ENCODE measurements around the gene NUP35.
"Not testable (repeated sequence)": the region's sequence is repeated elsewhere in the genome, so short reads cannot be mapped to it uniquely, and the experiment has no call there.

NUP35 gene

DNA sequence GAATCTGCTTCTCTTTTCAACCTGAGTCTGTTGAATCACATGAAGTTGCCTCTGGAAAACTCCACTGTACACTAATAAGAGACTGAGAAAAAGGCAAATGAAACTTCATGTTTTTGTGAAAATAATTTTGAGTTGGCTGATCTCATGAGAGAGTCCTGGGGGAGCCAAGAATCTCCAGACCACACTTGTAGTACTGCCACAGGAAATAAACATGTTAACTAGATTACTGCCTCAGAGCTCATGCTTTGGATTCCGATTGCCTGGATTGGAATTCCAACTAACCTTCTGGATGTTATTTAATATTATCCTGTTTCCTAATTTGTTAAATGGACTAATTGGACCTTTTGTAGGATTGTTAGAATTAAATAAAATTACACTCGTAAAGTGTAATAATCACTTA is 25.2 kb downstream of the NUP35 start:
- no peak overlapping the region for H3K4me3 ChIP-seq (ENCODE audit: low read depth, low read length)
- no peak overlapping the region for H3K27ac ChIP-seq
- no peaks in the 10 kb centered on the region for H3K9me3 ChIP-seq (ENCODE audit: severe bottlenecking)
- TF ChIP-seq, protein P1, sequence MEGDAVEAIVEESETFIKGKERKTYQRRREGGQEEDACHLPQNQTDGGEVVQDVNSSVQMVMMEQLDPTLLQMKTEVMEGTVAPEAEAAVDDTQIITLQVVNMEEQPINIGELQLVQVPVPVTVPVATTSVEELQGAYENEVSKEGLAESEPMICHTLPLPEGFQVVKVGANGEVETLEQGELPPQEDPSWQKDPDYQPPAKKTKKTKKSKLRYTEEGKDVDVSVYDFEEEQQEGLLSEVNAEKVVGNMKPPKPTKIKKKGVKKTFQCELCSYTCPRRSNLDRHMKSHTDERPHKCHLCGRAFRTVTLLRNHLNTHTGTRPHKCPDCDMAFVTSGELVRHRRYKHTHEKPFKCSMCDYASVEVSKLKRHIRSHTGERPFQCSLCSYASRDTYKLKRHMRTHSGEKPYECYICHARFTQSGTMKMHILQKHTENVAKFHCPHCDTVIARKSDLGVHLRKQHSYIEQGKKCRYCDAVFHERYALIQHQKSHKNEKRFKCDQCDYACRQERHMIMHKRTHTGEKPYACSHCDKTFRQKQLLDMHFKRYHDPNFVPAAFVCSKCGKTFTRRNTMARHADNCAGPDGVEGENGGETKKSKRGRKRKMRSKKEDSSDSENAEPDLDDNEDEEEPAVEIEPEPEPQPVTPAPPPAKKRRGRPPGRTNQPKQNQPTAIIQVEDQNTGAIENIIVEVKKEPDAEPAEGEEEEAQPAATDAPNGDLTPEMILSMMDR (IDR thresholded peaks at IDR 0.05; ENCODE audit: low read depth, low read length): no peak
- no peaks in the 10 kb centered on the region for H3K27me3 ChIP-seq (ENCODE audit: insufficient read depth, low read depth, severe bottlenecking)
- no peak for DNase-seq
- H3K36me3 ChIP-seq: peaks cover 28% of the 10 kb centered on the region

DNA sequence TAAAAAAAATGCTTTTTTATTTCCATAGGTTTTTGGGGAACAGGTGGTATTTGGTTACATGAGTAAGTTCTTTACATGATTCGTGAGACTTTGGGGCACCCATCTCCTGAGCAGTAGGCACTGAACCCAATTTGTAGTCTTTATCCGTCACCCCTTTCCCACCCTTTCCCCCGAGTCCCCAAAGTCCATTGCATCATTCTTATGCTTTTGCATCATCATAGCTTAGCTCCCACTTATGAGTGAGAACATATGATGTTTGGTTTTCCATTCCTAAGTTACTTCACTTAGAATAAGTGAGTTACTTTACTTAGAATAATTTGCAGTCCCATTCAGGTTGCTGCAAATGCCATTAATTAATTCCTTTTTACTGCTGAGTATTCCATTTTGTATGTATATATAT is 28.0 kb downstream of the NUP35 start:
- peaks cover 20% of the 10 kb centered on the region for H3K36me3 ChIP-seq
- not testable (repeated sequence) for H3K9me3 ChIP-seq (ENCODE audit: severe bottlenecking)

GRCh38 chr2:183153967-183154366 is 29.7 kb downstream of the NUP35 start:
- TF ChIP-seq, protein P1 (IDR thresholded peaks at IDR 0.05; ENCODE audit: low read depth, low read length): no peak
- H3K4me3 ChIP-seq (ENCODE audit: low read depth, low read length): no peak overlapping the region
- H3K36me3 ChIP-seq: peaks cover 30% of the 10 kb centered on the region
- H3K27me3 ChIP-seq (ENCODE audit: insufficient read depth, low read depth, severe bottlenecking): no peaks in the 10 kb centered on the region
- DNase-seq: no peak
- H3K27ac ChIP-seq: no peak overlapping the region
- no peaks in the 10 kb centered on the region for H3K9me3 ChIP-seq (ENCODE audit: severe bottlenecking)

More for the DNA sequence above, 28.0 kb downstream of the NUP35 start:
- not testable (repeated sequence) for H3K4me3 ChIP-seq (ENCODE audit: low read depth, low read length); H3K27ac ChIP-seq; DNase-seq; H3K27me3 ChIP-seq (ENCODE audit: insufficient read depth, low read depth, severe bottlenecking)

- not testable (repeated sequence) for H3K27ac ChIP-seq; DNase-seq; H3K4me3 ChIP-seq (ENCODE audit: low read depth, low read length); H3K9me3 ChIP-seq (ENCODE audit: severe bottlenecking); H3K27me3 ChIP-seq (ENCODE audit: insufficient read depth, low read depth, severe bottlenecking)
- peaks cover 35% of the 10 kb centered on the region for H3K36me3 ChIP-seq
Measured at GRCh38 chr2:183154772-183155171, 30.5 kb downstream of the NUP35 start.

GRCh38 chr2:183157131-183157530 is 32.9 kb downstream of the NUP35 start:
- no peaks in the 10 kb centered on the region for H3K9me3 ChIP-seq (ENCODE audit: severe bottlenecking)
- DNase-seq: no peak
- peaks cover 43% of the 10 kb centered on the region for H3K36me3 ChIP-seq
- TF ChIP-seq, protein P1 (IDR thresholded peaks at IDR 0.05; ENCODE audit: low read depth, low read length): no peak
- H3K4me3 ChIP-seq (ENCODE audit: low read depth, low read length): no peak overlapping the region
- H3K27ac ChIP-seq: no peak overlapping the region
- H3K27me3 ChIP-seq (ENCODE audit: insufficient read depth, low read depth, severe bottlenecking): no peaks in the 10 kb centered on the region

DNA sequence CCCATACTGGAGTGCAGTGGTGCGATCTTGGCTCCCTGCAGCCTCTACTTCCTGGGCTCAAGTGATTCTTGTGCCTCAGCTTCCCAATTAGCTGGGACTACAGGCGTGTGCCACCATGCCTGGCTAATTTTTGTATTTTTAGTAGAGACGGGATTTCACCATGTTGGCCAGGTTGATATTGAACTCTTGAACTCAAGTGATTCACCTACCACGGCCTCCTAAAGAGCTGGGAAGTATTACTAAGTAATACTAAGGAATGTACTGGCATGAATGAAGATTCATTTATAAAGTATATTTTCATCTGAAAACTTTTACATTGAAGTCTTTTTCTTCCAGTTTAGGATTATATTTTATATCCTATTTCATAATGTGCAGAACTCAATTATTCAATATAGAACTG is 38.1 kb downstream of the NUP35 start:
- no peak overlapping the region for H3K27ac ChIP-seq
- H3K36me3 ChIP-seq: peaks cover 54% of the 10 kb centered on the region
- no peak overlapping the region for H3K4me3 ChIP-seq (ENCODE audit: low read depth, low read length)
- DNase-seq: no peak
- peaks cover 2% of the 10 kb centered on the region for H3K9me3 ChIP-seq (ENCODE audit: severe bottlenecking)
- TF ChIP-seq, protein P1 (IDR thresholded peaks at IDR 0.05; ENCODE audit: low read depth, low read length): no peak
- H3K27me3 ChIP-seq (ENCODE audit: insufficient read depth, low read depth, severe bottlenecking): no peaks in the 10 kb centered on the region

- Histone ChIP-seq H3K27me3 (ENCODE audit: insufficient read depth, low read depth, severe bottlenecking) (no peaks in the 10 kb centered on the region), H3K27ac (no peak overlapping the region), H3K4me3 (ENCODE audit: low read depth, low read length) (no peak overlapping the region), H3K9me3 (ENCODE audit: severe bottlenecking) (peaks cover 2% of the 10 kb centered on the region), H3K36me3 (peaks cover 43% of the 10 kb centered on the region)
- TF ChIP-seq, protein P1 (IDR thresholded peaks at IDR 0.05; ENCODE audit: low read depth, low read length): no peak
- no peak for DNase-seq
Measured at GRCh38 chr2:183163821-183164649, 39.8 kb downstream of the NUP35 start.

Measured in WERI-Rb-1 (cell line).